OCI-M2 (cell line): ENCODE data around the gene NOL4L.

Experiments
- DNase-seq: peaks from one replicate; lab custom pipeline; 2025; ENCODE audit not compliant: unreplicated experiment; lab: John Stamatoyannopoulos, UW

The NOL4L gene

GRCh38 chr20:32490942-32491763 is 94.0 kb downstream of the NOL4L start:
- no peak for DNase-seq

- no peak for DNase-seq
These were observed 96.9 kb downstream of the NOL4L start for GRCh38 chr20:32488066-32488838.

GRCh38 chr20:32487381-32487780 is 97.8 kb downstream of the NOL4L start:
- DNase-seq, result no peak

GRCh38 chr20:32485770-32486478 is 99.2 kb downstream of the NOL4L start:
- DNase-seq, result no peak

- peak; percentile 75 for DNase-seq
These were observed 100.0 kb downstream of the NOL4L start for GRCh38 chr20:32484958-32485769.

- DNase-seq, result no peak
These were observed 100.7 kb downstream of the NOL4L start for GRCh38 chr20:32484225-32484957.

- DNase-seq, result no peak
These were observed 101.5 kb downstream of the NOL4L start for GRCh38 chr20:32483351-32484224.

- DNase-seq, result no peak
These were observed 102.5 kb downstream of the NOL4L start for GRCh38 chr20:32482442-32483261.

- DNase-seq, result no peak
These were observed 103.0 kb downstream of the NOL4L start for GRCh38 chr20:32482143-32482441.

- no peak for DNase-seq
These were observed 103.6 kb downstream of the NOL4L start for GRCh38 chr20:32481311-32482142.

GRCh38 chr20:32480371-32481241 is 104.5 kb downstream of the NOL4L start:
- DNase-seq, result no peak

- DNase-seq, result no peak
These were observed 105.4 kb downstream of the NOL4L start for GRCh38 chr20:32479697-32480171.

GRCh38 chr20:32479012-32479411 is 106.1 kb downstream of the NOL4L start:
- DNase-seq, result no peak

- no peak for DNase-seq
These were observed 106.6 kb downstream of the NOL4L start for GRCh38 chr20:32478576-32478975.

GRCh38 chr20:32477594-32478512 is 107.3 kb downstream of the NOL4L start:
- no peak for DNase-seq
